Kidney (tissue), 14 donors: ENCODE measurements around the gene PARP8. TPM values are rescaled to one million over a fixed set of nuclear protein-coding genes. Genes with fewer than 3 reads are reported as not detected.

Experiments
- DNase-seq, 5 donors: peaks; one replicate each; pipeline ENCODE4 v3.0.0-alpha.2; 2013 to 2020
- FAIRE-seq: peaks from 2 replicates; lab custom pipeline; 2012; peaks lifted over from hg19 to GRCh38; lab: Jason Lieb, UNC
- H3K27ac ChIP-seq, 2 donors: one replicate each; pipeline ENCODE4 v1.7.0; 2013; ENCODE audit warnings: low read depth in 2 of 2, low read length in 2 of 2, inconsistent platforms in 1 of 2
- H3K27me3 ChIP-seq: one replicate; pipeline ENCODE4 v1.7.1; 2013; ENCODE audit warnings: low read length, inconsistent platforms; ENCODE audit not compliant: control insufficient read depth, insufficient read depth
- H3K36me3 ChIP-seq, 3 donors: one replicate each; pipeline versions ENCODE4 v1.7.0 to v1.7.1; 2013; ENCODE audit warnings: low read length in 3 of 3, control low read depth in 1 of 3, inconsistent platforms in 1 of 3; ENCODE audit not compliant: insufficient read depth in 3 of 3, control insufficient read depth in 2 of 3
- H3K4me1 ChIP-seq, 3 donors: one replicate each; pipeline versions ENCODE4 v1.7.0 to v1.7.1; 2013; ENCODE audit warnings: low read length in 3 of 3, inconsistent platforms in 1 of 3, low read depth in 1 of 3; ENCODE audit not compliant: control insufficient read depth in 2 of 3, insufficient read depth in 2 of 3
- H3K4me3 ChIP-seq, 3 donors: one replicate each; pipeline versions ENCODE4 v1.7.0 to v1.8.1; 2013; ENCODE audit warnings: low read length in 3 of 3, control low read depth in 1 of 3, inconsistent platforms in 1 of 3
- H3K9ac ChIP-seq, 3 donors: one replicate each; pipeline versions ENCODE4 v1.7.0 to v1.7.1; 2013; ENCODE audit warnings: low read length in 3 of 3, control low read depth in 1 of 3, inconsistent platforms in 1 of 3
- H3K9me3 ChIP-seq, 3 donors: one replicate each; pipeline versions ENCODE4 v1.7.0 to v1.7.1; 2013; ENCODE audit warnings: low read length in 3 of 3, control low read depth in 1 of 3, inconsistent platforms in 1 of 3; ENCODE audit not compliant: control insufficient read depth in 2 of 3, insufficient read depth in 1 of 3
- CTCF ChIP-seq: IDR thresholded peaks from 3 replicates; pipeline ENCODE4 v1.5.1; 2012; ENCODE audit warnings: mild to moderate bottlenecking, moderate library complexity, borderline replicate concordance; ENCODE audit not compliant: insufficient read depth; ENCODE audit errors: extremely low read depth
- intact Hi-C: fragments of 100-400 bp; cut with DNase I; formaldehyde crosslinking; loops from one replicate; pipeline ENCODE4 v1.11.1; 2022
- polyA plus RNA-seq: library from polyadenylated mRNA; stranded (reverse); fragments of 350-450 nt; fragmentation: Illumina TruSeq; extraction: RNeasy Lipid Tissue Mini Kit (QIAGEN cat#74804); gene quantifications from one replicate; pipeline ENCODE4 v1.2.3, GENCODE V29; 2014; ENCODE audit warnings: low read depth, low replicate concordance; ENCODE audit not compliant: insufficient read depth
- total RNA-seq: library from RNA; stranded (reverse); fragmentation: NEBNext Ultra II Directional; extraction: Animal tissue kit (Norgen Biotek cat#: 25700); gene quantifications from one replicate; pipeline ENCODE4 v1.2.1, GENCODE V29; 2021
- donor health status: control.
- donor health status: control.
- donor health status: control.
- donor health status: control.
- donor health status: control.
- donor health status: DM: yes; HTN: yes; CAD: no.
- donor health status: Normal renal cell carcinoma (clear cell type).

Gene PARP8
- total and polyA plus RNA-seq, 2 donors from 2014 or later = 3.4 to 42.5 TPM

GRCh38 chr5:50699737-50700136 is 33.3 kb downstream of the PARP8 start:
- intact Hi-C loops = no loop called here
- Histone ChIP-seq H3K4me3 (no peak overlapping the region), H3K4me1 (no peaks in the 10 kb centered on the region), H3K27ac (no peak overlapping the region), H3K9me3 (no peaks in the 10 kb centered on the region), H3K27me3 (no peaks in the 10 kb centered on the region), H3K36me3 (no peaks in the 10 kb centered on the region), H3K9ac (no peak overlapping the region)
- FAIRE-seq (no peak), DNase-seq (no peak)
- TF ChIP-seq CTCF = no peak

GRCh38 chr5:50700706-50701105 is 34.3 kb downstream of the PARP8 start:
- Histone ChIP-seq H3K36me3 (no peaks in the 10 kb centered on the region), H3K4me1 (no peaks in the 10 kb centered on the region), H3K9ac (no peak overlapping the region), H3K9me3 (no peaks in the 10 kb centered on the region), H3K4me3 (no peak overlapping the region), H3K27me3 (no peaks in the 10 kb centered on the region), H3K27ac (no peak overlapping the region)
- no peak for TF ChIP-seq CTCF
- no peak for FAIRE-seq
- no peak for DNase-seq
- intact Hi-C loops = no loop called here

- Histone ChIP-seq H3K36me3 (no peaks in the 10 kb centered on the region), H3K4me1 (no peaks in the 10 kb centered on the region), H3K27me3 (no peaks in the 10 kb centered on the region), H3K9ac (no peak overlapping the region), H3K9me3 (no peaks in the 10 kb centered on the region), H3K4me3 (no peak overlapping the region), H3K27ac (no peak overlapping the region)
- FAIRE-seq (no peak), DNase-seq (no peak)
- TF ChIP-seq CTCF = no peak
- intact Hi-C loops = no loop called here
Observed at GRCh38 chr5:50702615-50703366, 36.4 kb downstream of the PARP8 start.

GRCh38 chr5:50703367-50703666 is 36.9 kb downstream of the PARP8 start:
- Histone ChIP-seq H3K9ac (no peak overlapping the region), H3K9me3 (no peaks in the 10 kb centered on the region), H3K27me3 (no peaks in the 10 kb centered on the region), H3K4me1 (no peaks in the 10 kb centered on the region), H3K27ac (no peak overlapping the region), H3K4me3 (no peak overlapping the region), H3K36me3 (no peaks in the 10 kb centered on the region)
- no peak for FAIRE-seq
- intact Hi-C loops = no loop called here
- DNase-seq = no peak
- TF ChIP-seq CTCF = no peak
